ENCODE measurements around the gene EPHA8. TPM values are rescaled to one million over a fixed set of nuclear protein-coding genes. Genes with fewer than 3 reads are reported as not detected.

The EPHA8 gene
- total RNA-seq, 1 experiment from 2014 or later: 3.8 TPM

DNA sequence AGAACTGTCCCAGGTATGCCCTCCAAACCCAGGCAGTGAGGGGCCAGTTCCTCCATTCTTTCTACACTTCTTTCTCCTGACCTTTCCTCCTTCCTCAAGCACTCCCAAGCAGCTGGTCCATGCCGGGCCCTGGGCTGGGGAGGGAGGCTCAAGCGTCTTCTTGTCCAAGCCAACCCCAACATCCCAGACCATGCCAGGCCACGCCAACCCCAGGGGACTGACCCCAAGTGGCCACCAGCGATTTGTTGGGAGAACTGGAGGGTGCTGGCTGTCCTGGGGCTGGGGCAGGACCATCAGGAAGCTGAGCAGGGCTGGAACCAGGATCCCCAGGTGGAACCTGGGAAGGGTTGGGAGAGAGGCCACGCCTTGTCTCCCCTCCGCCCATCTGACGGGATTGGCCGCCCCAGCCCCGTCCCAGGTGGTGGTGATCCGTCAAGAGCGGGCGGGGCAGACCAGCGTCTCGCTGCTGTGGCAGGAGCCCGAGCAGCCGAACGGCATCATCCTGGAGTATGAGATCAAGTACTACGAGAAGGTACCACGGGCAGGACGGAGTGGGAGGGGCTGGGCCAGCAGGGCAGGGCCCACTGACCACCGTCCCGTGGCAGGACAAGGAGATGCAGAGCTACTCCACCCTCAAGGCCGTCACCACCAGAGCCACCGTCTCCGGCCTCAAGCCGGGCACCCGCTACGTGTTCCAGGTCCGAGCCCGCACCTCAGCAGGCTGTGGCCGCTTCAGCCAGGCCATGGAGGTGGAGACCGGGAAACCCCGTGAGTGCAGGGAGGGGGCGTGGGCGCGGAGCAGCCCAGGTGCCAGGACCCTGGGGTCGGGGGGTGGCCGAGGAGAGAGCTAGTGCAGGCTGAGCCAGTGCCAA, 29.9 kb downstream of the EPHA8 start (continued):
- TF ChIP-seq, protein P1, sequence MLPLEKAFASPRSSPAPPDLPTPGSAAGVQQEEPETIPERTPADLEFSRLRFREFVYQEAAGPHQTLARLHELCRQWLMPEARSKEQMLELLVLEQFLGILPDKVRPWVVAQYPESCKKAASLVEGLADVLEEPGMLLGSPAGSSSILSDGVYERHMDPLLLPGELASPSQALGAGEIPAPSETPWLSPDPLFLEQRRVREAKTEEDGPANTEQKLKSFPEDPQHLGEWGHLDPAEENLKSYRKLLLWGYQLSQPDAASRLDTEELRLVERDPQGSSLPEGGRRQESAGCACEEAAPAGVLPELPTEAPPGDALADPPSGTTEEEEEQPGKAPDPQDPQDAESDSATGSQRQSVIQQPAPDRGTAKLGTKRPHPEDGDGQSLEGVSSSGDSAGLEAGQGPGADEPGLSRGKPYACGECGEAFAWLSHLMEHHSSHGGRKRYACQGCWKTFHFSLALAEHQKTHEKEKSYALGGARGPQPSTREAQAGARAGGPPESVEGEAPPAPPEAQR (CRISPR knock-in tag; IDR thresholded peaks at IDR 0.05): no peak
- TF ChIP-seq, protein P2, sequence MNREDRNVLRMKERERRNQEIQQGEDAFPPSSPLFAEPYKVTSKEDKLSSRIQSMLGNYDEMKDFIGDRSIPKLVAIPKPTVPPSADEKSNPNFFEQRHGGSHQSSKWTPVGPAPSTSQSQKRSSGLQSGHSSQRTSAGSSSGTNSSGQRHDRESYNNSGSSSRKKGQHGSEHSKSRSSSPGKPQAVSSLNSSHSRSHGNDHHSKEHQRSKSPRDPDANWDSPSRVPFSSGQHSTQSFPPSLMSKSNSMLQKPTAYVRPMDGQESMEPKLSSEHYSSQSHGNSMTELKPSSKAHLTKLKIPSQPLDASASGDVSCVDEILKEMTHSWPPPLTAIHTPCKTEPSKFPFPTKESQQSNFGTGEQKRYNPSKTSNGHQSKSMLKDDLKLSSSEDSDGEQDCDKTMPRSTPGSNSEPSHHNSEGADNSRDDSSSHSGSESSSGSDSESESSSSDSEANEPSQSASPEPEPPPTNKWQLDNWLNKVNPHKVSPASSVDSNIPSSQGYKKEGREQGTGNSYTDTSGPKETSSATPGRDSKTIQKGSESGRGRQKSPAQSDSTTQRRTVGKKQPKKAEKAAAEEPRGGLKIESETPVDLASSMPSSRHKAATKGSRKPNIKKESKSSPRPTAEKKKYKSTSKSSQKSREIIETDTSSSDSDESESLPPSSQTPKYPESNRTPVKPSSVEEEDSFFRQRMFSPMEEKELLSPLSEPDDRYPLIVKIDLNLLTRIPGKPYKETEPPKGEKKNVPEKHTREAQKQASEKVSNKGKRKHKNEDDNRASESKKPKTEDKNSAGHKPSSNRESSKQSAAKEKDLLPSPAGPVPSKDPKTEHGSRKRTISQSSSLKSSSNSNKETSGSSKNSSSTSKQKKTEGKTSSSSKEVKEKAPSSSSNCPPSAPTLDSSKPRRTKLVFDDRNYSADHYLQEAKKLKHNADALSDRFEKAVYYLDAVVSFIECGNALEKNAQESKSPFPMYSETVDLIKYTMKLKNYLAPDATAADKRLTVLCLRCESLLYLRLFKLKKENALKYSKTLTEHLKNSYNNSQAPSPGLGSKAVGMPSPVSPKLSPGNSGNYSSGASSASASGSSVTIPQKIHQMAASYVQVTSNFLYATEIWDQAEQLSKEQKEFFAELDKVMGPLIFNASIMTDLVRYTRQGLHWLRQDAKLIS (CRISPR knock-in tag; IDR thresholded peaks at IDR 0.05; ENCODE audit: borderline replicate concordance): no peak
- no peak for TF ChIP-seq ZNF232 (CRISPR knock-in tag; IDR thresholded peaks at IDR 0.05)
- TF ChIP-seq, protein P3, sequence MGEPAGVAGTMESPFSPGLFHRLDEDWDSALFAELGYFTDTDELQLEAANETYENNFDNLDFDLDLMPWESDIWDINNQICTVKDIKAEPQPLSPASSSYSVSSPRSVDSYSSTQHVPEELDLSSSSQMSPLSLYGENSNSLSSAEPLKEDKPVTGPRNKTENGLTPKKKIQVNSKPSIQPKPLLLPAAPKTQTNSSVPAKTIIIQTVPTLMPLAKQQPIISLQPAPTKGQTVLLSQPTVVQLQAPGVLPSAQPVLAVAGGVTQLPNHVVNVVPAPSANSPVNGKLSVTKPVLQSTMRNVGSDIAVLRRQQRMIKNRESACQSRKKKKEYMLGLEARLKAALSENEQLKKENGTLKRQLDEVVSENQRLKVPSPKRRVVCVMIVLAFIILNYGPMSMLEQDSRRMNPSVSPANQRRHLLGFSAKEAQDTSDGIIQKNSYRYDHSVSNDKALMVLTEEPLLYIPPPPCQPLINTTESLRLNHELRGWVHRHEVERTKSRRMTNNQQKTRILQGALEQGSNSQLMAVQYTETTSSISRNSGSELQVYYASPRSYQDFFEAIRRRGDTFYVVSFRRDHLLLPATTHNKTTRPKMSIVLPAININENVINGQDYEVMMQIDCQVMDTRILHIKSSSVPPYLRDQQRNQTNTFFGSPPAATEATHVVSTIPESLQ (CRISPR knock-in tag; IDR thresholded peaks at IDR 0.05): no peak

DNA sequence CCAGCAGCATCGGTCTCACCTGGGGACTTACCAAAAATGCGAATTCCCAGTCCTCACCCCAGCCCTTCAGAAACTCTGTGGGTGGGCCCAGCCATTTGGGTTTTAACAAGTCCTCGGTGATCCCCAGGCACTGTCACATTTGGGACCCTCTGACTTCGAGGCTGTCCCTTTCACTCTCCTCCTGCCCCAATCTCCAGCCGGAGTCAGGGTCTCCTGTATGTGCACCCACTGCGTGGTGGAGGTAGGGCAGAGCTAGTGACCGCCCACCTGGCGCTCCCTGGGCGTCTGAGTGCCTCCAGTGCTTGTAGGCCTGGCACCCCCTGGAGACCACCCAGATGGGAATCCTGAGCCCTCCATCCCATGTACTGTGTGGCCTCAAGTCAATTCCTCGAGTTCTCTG, 31.1 kb downstream of the EPHA8 start:
- ATAC-seq (no peak), DNase-seq (ENCODE audit: low spot score) (no peak)
- CTCF ChIA-PET: no interaction called here
- Mint-ChIP-seq H3K36me3 (no peaks in the 10 kb centered on the region), H3K9me3 (no peaks in the 10 kb centered on the region), H3K4me3 (no peak overlapping the region), H3K4me1 (0 out of 2 replicates have a peak, but pooled peaks cover 2% of the 10 kb centered on the region), H3K27ac (no peak overlapping the region), H3K27me3 (ENCODE audit: low read depth) (no peaks in the 10 kb centered on the region; the same call in 1 of the 2 replicates)
- POLR2A ChIA-PET: no interaction called here
- TF ChIP-seq, protein P4, sequence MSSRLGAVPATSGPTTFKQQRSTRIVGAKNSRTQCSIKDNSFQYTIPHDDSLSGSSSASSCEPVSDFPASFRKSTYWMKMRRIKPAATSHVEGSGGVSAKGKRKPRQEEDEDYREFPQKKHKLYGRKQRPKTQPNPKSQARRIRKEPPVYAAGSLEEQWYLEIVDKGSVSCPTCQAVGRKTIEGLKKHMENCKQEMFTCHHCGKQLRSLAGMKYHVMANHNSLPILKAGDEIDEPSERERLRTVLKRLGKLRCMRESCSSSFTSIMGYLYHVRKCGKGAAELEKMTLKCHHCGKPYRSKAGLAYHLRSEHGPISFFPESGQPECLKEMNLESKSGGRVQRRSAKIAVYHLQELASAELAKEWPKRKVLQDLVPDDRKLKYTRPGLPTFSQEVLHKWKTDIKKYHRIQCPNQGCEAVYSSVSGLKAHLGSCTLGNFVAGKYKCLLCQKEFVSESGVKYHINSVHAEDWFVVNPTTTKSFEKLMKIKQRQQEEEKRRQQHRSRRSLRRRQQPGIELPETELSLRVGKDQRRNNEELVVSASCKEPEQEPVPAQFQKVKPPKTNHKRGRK (CRISPR knock-in tag; IDR thresholded peaks at IDR 0.05; ENCODE audit: borderline replicate concordance): no peak
- TF ChIP-seq JAZF1 (CRISPR knock-in tag; IDR thresholded peaks at IDR 0.05) (no peak), PRRX2 (CRISPR knock-in tag; IDR thresholded peaks at IDR 0.05) (no peak), TCF7 (CRISPR knock-in tag; IDR thresholded peaks at IDR 0.05; ENCODE audit: low read depth) (no peak), ETV6 (CRISPR knock-in tag; IDR thresholded peaks at IDR 0.05) (no peak), ZNF671 (CRISPR knock-in tag; IDR thresholded peaks at IDR 0.05) (no peak), ZNF423 (CRISPR knock-in tag; IDR thresholded peaks at IDR 0.05) (no peak)
- TF ChIP-seq, protein P5, sequence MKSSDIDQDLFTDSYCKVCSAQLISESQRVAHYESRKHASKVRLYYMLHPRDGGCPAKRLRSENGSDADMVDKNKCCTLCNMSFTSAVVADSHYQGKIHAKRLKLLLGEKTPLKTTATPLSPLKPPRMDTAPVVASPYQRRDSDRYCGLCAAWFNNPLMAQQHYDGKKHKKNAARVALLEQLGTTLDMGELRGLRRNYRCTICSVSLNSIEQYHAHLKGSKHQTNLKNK (CRISPR knock-in tag; IDR thresholded peaks at IDR 0.05): no peak
- TF ChIP-seq, protein P2 (CRISPR knock-in tag; IDR thresholded peaks at IDR 0.05; ENCODE audit: borderline replicate concordance): no peak
- TF ChIP-seq, protein P6, sequence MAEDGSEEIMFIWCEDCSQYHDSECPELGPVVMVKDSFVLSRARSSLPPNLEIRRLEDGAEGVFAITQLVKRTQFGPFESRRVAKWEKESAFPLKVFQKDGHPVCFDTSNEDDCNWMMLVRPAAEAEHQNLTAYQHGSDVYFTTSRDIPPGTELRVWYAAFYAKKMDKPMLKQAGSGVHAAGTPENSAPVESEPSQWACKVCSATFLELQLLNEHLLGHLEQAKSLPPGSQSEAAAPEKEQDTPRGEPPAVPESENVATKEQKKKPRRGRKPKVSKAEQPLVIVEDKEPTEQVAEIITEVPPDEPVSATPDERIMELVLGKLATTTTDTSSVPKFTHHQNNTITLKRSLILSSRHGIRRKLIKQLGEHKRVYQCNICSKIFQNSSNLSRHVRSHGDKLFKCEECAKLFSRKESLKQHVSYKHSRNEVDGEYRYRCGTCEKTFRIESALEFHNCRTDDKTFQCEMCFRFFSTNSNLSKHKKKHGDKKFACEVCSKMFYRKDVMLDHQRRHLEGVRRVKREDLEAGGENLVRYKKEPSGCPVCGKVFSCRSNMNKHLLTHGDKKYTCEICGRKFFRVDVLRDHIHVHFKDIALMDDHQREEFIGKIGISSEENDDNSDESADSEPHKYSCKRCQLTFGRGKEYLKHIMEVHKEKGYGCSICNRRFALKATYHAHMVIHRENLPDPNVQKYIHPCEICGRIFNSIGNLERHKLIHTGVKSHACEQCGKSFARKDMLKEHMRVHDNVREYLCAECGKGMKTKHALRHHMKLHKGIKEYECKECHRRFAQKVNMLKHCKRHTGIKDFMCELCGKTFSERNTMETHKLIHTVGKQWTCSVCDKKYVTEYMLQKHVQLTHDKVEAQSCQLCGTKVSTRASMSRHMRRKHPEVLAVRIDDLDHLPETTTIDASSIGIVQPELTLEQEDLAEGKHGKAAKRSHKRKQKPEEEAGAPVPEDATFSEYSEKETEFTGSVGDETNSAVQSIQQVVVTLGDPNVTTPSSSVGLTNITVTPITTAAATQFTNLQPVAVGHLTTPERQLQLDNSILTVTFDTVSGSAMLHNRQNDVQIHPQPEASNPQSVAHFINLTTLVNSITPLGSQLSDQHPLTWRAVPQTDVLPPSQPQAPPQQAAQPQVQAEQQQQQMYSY (CRISPR knock-in tag; IDR thresholded peaks at IDR 0.05): no peak
- TF ChIP-seq, protein P7, sequence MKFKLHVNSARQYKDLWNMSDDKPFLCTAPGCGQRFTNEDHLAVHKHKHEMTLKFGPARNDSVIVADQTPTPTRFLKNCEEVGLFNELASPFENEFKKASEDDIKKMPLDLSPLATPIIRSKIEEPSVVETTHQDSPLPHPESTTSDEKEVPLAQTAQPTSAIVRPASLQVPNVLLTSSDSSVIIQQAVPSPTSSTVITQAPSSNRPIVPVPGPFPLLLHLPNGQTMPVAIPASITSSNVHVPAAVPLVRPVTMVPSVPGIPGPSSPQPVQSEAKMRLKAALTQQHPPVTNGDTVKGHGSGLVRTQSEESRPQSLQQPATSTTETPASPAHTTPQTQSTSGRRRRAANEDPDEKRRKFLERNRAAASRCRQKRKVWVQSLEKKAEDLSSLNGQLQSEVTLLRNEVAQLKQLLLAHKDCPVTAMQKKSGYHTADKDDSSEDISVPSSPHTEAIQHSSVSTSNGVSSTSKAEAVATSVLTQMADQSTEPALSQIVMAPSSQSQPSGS (CRISPR knock-in tag; IDR thresholded peaks at IDR 0.05; ENCODE audit: borderline replicate concordance, low read depth): no peak
